Fibroblast of the conjunctiva (primary cell): ENCODE data around the gene ALDH1A2.
"Not testable (repeated sequence)": the region's sequence is repeated elsewhere in the genome, so short reads cannot be mapped to it uniquely, and the experiment has no call there.

Experiments
- DNase-seq: peaks from one replicate; pipeline ENCODE4 v3.0.0-alpha.2; 2010; ENCODE audit warnings: low read depth

ALDH1A2 gene

GRCh38 chr15:58065445-58066041, at the start of gene ALDH1A2:
TSS of gene ALDH1A2 (minus strand) at chr15:58065711. CDS start at chr15:58065650, 61 bp downstream.
- DNase-seq, result no peak

GRCh38 chr15:58114812-58115211, 49.3 kb upstream of the ALDH1A2 start:
- no peak for DNase-seq

GRCh38 chr15:58114388-58114787, 48.9 kb upstream of the ALDH1A2 start:
- no peak for DNase-seq

GRCh38 chr15:58113358-58113757, 47.8 kb upstream of the ALDH1A2 start:
- not testable (repeated sequence) for DNase-seq

- no peak for DNase-seq
Measured at GRCh38 chr15:58111718-58112104, 46.2 kb upstream of the ALDH1A2 start.

- no peak for DNase-seq
Measured at GRCh38 chr15:58110999-58111717, 45.6 kb upstream of the ALDH1A2 start.

GRCh38 chr15:58109419-58109818, 43.9 kb upstream of the ALDH1A2 start:
- DNase-seq, result no peak

GRCh38 chr15:58108117-58108516, 42.6 kb upstream of the ALDH1A2 start:
- DNase-seq, result no peak

GRCh38 chr15:58103482-58103881, 38.0 kb upstream of the ALDH1A2 start:
- DNase-seq, result no peak

- no peak for DNase-seq
Measured at GRCh38 chr15:58096529-58097084, 31.1 kb upstream of the ALDH1A2 start.

GRCh38 chr15:58095415-58095814, 29.9 kb upstream of the ALDH1A2 start:
- DNase-seq, result no peak

- no peak for DNase-seq
Measured at GRCh38 chr15:58087871-58088270, 22.4 kb upstream of the ALDH1A2 start.

- no peak for DNase-seq
Measured at GRCh38 chr15:58086491-58086890, 21.0 kb upstream of the ALDH1A2 start.

GRCh38 chr15:58083526-58083925, 18.0 kb upstream of the ALDH1A2 start:
- DNase-seq, result no peak

GRCh38 chr15:58081891-58082290, 16.4 kb upstream of the ALDH1A2 start:
- DNase-seq, result no peak

GRCh38 chr15:58081456-58081855, 15.9 kb upstream of the ALDH1A2 start:
- DNase-seq, result no peak

GRCh38 chr15:58080959-58081358, 15.4 kb upstream of the ALDH1A2 start:
- not testable (repeated sequence) for DNase-seq

- no peak for DNase-seq
Measured at GRCh38 chr15:58080398-58080797, 14.9 kb upstream of the ALDH1A2 start.

GRCh38 chr15:58078591-58078990, 13.1 kb upstream of the ALDH1A2 start:
- no peak for DNase-seq

GRCh38 chr15:58077427-58077826, 11.9 kb upstream of the ALDH1A2 start:
- DNase-seq, result no peak

- no peak for DNase-seq
Measured at GRCh38 chr15:58074452-58074851, 8.9 kb upstream of the ALDH1A2 start.

GRCh38 chr15:58070801-58071418, 5.4 kb upstream of the ALDH1A2 start:
- peak; percentile 38 for DNase-seq

GRCh38 chr15:58069008-58069407, 3.5 kb upstream of the ALDH1A2 start:
- no peak for DNase-seq
